ENCODE results near the gene MAP1S.

MAP1S gene

DNA sequence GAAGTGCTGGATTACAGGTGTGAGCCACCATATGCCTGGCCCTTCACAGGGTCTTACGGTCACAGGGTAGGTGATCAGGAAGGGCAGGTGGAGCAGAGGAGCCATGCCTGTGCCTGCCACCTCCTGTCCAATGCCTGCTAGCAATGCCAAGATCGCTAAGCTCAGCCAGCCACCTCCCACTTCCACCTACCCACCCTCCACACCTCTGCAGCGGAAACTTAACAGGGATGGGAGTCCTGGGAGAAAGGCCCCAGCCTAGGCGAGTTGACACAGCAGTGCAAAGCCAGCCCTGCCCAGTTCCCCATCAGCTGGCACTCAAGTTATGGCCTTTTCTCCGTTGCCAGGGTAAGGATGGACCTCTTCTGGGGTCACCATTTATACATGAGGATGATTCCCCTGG is 16.1 kb downstream of the MAP1S start:
- no peak for DNase-seq (ENCODE audit: low read depth in 2 of 2)

DNA sequence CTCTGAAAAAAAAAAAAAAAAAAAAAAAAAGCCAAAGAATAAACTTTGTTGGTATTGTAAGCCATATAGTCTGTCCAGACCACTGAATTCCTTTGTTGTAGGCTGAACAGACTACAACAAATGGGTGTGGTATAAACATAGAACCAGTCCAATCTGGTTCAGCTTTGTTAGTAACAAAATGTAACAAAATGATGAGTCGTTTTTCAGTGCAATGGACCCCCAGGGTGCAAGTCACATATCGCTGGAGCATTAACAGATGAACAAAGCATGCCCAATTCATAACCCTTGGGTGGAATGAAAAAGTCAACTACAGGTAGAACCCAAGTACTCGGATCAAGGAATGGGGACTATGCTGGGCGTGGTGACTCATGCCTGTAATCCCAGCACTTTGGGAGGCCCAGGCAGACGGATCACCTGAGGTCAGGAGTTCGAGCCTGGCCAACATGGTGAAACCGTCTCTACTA is 18.4 kb downstream of the MAP1S start:
- DNase-seq (ENCODE audit: low read depth in 2 of 2) = no peak

DNA sequence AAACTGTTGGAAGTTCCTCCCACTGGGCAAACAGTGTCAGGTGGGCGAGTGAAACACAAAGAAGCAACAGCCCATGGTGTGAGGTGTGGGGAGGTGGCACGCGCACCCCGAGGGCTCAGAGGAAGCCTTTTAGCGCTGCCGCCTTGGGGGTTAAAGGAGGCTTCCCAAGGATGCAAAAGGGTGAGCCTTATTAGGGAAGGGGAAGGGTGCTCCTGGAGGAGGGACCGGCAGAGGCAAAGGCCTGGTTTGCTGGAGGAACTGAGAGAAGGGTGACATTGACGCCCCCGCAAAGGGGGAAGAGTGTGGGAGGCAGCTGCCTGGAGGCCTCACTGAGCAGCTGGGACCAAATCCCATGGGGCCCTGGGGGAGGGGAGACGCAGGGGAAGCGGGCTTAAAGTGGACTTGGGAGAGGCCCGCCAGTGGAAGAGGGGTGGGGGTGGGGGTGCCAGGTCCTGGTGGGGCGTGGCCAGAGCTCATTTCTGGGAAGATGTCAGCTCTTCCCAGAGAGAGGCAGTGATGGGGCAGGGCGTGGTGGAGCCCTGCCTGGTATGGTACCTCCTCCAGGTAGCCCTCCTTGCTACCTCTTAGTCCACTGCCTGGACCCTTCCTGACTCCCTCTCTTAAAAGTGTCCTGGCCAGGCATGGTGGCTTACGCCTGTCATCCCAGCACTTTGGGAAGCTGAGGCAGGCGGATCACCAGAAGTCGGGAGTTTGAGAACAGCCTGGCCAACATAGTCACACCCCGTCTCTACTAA is 20.0 kb downstream of the MAP1S start:
- no peak for DNase-seq (ENCODE audit: low read depth in 2 of 2)

DNA sequence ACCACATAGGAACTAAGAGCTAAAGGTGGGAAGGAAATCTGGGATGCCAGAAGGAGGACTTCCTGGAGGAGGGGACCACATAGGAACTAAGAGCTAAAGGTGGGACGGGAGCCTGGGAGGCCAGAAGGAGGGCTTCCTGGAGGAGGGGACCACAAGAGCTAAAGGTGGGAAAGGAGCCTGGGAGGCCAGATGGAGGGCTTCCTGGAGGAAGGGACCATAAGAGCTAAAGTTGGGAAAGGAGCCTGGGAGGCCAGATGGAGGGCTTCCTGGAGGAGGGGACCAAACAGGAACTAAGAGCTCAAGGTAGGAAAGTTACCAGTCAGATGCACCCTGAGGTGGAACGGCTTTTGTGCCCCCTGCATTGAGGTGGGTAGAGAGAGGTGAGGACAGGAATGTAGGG is 22.2 kb downstream of the MAP1S start:
- DNase-seq (ENCODE audit: low read depth in 2 of 2) = no peak

DNA sequence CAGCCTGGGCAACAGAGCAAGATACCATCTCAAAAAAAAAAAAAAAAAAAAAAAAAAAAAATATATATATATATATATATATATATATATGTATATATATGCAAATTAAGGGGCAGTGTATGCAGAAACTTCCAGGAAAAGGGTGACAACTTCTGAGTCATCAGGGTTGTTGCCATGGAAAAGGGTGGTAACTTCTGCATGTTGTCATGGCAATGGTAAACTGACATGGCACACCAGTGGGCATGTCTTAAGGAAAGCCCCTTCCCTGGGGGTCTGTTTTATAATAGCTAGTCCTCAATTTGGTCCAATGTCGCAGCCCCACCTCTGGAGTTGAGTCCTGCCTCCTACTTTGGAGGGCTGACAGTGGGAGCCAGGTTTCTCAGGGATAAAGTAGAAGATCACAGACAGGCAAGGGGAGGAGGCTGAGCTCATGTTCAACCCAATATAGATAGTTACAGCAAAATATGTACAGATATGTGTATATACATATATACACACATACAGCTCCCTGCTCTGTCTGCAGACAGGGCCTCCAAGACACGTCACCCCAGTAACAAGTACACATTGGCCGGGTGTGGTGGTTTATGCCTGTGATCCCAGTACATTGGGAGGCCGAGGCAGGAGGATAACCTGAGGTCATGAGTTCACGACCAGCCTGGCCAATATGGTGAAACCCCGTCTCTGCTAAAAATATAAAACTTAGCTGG is 24.7 kb downstream of the MAP1S start:
- DNase-seq (ENCODE audit: low read depth in 2 of 2) = no peak

DNA sequence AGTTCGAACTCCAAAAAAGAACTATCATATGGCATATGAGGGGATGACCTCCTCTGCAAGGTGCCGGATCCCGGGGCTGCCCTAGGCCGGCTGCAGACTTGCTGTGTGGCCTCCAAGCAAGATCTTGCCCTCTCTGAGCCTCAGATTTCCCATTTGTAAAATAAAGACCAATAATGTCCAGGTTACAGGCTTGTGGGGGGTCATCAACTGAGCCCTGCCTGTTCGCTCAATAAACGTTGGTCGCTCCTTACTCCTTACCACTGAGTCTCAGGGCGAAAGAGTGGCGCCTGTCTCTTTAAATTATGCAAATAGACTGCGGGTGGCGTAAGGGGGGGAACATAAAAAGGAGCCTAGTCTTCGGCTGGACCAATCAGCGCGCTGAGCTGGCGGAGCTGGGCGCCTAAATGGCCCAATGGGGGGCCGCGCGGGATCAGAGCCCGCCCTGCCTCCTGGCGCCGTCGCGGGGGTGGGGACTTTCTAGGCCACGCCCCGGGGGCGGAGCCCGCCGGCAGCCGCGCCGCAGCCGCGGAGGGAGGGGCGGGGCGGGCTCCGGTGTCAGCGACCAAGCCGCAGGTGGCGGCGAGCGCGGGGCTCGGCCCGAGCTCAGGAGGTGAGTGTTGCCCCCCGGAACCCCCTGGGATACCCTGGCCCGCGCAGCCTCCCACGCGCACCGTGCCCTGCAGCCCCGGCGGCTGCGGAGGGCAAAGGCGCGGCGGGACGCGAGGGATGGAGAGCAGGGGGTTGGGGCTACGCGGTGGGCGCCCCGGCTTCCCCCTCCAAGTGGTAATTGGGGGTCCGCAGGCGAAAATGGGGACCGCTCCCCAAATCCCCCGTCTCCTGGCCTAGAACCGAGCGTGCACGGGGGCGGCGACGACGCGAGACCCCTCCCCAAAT is 28.2 kb downstream of the MAP1S start:
- DNase-seq (ENCODE audit: low read depth in 2 of 2) = peak; percentile 86 to 89

DNA sequence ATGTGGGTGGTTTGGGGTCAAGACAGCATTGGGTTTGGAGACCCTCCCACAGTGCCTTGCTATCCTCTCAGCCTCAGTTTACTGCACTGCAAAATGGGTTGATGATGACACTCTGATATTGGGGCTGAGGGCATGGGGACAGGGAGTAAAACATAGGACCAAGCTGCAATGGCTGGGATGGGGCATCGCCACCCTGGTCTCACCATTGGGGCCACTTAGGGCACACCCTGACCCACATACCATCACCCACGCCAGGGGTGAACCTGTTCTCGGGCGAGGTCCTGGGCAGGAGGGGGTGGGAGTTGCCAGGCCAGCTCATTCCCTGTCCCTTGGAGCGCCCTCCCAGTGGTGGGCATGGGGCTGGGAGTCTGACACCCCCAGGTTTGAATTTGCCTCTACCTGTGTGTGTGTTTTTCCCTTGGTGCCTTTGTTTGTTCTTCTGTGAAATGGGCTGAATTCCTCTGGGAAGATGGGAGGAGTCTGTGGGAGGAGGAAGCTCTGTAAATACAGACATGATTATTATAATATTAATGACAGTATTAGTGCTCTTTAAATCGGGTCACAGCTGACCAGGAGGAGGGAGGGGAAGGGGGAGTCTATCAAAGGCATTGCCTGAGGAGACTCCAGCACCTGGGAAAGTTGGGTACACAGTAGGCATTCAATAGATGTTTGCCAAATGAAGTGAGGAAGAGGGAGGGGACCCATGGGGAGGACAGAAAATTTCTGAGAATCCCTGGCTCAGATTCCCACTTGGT is 29.8 kb downstream of the MAP1S start:
- no peak for DNase-seq (ENCODE audit: low read depth in 2 of 2)

DNA sequence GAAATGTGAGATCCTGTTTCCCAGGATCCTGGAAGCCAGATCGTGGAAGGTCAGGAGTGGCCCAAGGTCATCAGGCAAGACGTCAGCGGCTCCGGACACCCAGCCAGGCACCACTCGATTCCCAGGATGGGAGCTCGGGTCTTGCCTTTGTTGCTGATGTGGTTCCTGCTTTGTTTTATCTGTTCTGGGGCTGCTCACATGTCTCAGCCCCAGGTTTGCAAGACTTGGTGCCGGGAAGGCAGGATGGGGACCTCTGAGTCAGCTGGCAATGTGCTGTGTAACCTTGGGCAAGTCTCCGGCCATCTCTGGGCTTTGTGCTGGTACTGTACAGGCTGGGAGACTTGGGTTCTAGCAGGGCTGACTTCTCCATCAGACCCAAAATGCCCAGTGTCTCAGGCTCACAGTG is 30.6 kb downstream of the MAP1S start:
- DNase-seq (ENCODE audit: low read depth in 2 of 2) = no peak

DNA sequence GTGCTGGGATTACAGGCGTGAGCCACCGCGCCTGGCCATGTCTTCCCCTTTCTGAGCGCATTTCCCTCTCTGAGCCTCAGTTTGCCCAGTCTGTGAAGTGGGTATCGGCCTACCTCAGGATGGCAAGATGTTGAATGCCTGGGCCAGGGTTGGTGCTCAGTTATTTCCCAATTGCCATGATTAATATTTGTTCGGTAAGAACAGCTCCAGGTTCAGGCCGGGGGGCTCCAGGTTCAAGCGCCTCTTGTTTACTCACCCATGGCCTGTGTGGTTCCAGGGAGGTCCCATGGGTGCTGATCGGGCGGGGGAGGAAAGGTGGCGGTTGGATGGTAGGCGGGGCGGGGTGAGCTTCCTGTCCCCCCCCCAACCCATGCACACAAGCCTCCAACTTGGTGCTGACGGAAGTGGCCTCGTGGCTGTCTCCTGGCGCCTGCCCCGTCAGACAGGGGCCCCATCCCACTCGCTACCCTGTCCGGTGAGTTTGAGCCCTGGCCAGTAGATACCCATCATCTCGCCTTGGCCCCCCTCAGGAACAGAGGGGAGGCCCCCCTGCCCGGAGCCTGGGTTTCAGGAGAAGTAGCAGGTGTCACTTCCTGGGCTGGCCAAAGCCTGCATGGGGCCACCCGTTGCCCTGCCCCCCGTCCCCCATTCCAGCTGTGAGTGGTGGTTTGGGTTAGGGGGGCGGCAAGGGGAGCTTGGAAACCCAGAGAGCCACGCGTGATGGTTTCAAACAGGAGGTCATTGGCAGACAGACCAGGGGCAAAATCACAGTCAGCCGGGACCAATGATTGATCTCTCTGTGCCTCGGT is 32.0 kb downstream of the MAP1S start, which contains the start of gene FCHO1:
Gene FCHO1 (plus strand): TSS at position 375 of the 809 bp plus-strand sequence. CDS start 3,688 bp downstream, outside the sequence.
- peak; percentile 76 to 77 for DNase-seq (ENCODE audit: low read depth in 2 of 2)

DNA sequence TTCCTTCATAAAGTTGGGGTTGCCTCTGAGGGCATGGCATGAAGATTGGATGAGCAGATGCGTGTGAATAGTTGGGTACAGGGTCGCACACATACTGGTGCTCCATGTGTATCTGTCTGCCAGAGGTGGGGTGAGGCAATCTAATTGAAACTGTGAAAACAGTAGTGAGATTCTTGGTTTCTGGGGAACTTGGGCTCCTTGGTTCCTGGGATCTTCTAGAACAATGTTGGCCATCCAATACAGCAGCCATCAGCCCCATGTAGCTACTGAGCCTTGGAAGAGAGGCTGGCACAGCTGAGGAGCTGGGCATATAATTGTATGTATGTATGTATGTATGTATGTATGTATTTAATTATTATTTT is 32.6 kb downstream of the MAP1S start:
- DNase-seq (ENCODE audit: low read depth in 2 of 2) = no peak

DNA sequence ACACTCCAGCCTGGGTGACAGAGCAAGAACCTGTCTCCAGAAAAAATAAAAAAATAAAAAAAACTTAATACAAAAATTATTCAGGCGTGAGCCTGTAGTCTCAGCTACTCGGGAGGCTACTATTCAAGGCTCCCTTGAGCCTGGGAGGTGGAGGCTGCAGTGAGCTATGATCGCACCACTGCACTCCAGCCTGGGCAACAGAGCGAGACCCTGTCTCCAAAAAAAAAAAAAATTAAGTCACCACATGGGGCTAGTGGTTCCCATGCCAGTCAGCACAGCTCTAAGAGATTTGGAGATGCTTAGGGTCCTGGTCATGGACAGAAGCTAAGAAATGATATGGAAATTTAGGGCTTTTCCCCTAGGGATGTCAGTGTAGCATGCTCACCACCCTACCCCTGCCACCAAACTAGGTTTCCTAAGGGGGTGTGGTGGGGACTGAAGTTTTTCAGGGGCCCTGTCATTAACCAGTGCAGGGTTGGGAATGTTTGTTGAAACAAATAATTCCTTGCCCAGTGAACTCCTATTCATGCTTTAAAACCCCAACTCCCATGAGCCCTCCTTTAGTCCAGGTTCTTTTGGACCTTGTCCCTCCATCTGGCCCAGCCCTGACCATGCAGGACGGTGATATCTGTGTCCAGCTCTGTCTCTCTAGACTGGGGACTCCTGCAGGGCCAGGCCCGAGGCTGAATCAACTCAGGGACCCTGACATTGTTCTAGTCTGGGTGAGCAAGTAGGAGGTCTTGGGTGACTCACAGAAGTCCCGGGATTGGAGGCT is 33.8 kb downstream of the MAP1S start:
- no peak for DNase-seq (ENCODE audit: low read depth in 2 of 2)

DNA sequence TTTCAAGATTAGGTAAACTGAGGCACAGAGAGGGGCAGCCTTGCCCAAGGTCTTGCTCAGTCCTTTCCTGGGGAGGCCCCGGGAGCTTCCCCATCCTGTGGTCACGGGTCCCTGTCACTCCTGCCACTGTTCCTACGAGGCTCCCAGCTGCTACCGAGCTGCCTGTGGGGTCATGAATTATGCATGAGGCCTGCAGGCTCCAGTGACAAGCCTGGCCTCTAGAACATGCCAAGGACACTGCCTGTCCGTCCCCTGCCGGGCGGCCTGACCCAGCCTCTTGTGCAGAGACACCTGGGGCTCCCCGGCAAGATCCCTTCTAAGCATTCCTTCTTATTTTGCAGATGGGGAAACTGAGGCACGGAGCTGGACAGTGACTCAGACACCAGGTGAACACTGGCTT is 34.7 kb downstream of the MAP1S start:
- no peak for DNase-seq (ENCODE audit: low read depth in 2 of 2)

DNA sequence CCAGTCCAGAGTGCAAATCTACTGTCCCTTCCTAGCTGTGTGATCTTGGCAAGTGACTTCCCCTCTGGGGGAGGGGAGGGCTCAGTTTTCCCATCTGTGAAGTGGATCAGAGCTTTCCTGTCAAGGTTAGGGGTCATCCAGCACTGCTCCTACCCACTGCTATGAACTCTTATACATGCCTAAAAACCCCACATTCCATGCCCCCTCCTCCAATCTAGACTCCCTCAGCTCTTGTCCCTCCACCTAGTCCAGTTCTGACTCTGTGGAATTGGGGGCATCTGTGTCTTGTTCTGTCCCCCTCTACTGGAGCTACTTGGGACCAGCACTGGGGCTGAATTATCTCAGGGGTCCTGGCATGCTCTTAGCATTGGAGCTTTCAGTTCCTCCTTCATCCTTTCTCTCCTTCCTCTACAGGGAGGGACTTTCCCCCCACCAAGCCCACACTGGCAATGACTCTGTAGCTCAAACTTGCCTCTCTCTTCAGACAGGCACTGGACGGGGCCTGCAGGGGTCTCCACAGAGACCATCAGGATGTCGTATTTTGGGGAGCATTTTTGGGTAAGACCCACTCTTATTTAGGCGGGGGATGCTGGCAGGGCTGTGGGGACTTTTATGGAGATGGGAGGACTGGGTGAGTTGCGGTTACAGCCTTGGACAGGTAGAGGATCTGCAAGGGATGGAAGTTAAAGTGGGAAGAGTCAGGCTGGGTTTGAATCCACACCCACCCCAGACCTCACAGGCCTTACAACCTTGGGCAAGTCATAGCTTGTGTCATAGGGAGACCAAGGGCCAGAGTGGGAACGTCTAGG is 35.6 kb downstream of the MAP1S start:
- no peak for DNase-seq (ENCODE audit: low read depth in 2 of 2)

DNA sequence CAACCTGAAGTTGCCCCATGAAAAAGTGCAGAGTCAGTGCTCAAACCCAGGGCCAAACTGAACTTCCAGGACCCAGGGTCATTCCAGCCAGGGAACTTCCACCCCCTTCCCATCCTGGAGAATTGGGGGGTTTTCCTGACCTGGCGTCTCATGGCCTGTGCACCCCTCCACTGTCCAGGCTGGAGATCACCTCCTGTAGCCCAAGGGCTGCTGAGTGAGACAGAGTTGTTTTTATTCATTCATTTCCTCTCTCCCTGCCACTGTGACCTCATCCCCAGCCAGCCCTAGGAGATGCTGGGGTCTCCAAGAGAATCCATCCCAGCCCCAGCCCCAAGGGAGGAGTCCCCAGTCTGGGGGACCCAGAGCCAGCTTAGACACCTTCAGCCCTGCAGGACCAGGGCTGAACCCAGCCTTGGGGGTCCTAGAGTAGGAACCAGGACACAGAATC is 36.2 kb downstream of the MAP1S start:
- DNase-seq (ENCODE audit: low read depth in 2 of 2) = no peak

DNA sequence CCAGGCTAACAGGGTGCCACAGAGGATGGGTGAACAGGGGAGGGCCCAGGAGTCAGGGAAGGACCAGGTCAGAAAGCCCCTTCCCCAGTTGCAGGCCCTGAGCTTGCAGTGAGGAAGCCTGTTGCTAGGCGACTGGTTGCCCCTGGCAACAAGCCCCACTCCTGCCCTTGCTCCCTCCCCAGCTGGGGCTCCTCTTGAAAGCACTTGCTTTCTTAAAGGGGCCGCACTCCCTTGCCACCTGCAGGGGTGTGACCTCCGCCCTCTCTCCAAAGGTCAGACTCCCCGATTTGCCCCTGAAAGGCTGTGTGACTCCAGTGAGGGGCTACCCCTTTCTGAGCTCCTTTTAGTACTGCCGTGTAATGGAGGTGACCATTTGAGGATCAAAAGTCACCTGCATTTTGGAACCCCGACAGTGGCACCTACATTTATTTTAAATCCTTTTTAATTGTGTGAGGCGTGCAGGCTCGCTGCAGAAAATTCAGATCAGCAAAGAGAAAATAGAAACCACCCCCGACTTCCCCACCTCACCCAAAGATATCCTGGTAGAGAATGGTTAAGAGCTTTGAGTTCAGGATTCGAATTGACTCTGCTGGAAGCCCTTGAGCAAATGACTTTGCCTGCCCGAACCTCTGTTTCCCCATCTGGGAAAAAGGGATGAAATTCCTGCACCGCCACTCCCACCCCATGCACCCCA is 36.8 kb downstream of the MAP1S start:
- no peak for DNase-seq (ENCODE audit: low read depth in 2 of 2)

DNA sequence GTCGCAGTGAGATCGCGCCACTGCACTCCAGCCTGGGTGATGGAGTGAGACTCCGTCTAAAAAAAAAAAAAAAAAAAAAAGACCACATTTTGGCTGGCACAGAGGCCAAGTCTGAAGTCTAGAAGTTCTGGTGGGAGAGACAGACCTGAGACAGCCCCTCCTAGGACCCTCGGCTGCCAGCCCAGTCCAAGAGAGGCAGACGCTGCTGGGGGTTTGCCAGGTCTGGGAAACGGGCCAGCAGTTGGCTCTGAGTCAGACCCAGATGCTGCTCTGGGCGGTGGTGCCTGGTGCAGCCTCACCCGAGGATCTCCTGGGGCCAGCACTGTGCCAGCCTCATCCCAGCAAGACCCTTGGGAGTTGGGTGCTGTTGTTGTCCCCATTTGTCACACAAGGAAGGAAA is 37.8 kb downstream of the MAP1S start:
- DNase-seq (ENCODE audit: low read depth in 2 of 2) = no peak

DNA sequence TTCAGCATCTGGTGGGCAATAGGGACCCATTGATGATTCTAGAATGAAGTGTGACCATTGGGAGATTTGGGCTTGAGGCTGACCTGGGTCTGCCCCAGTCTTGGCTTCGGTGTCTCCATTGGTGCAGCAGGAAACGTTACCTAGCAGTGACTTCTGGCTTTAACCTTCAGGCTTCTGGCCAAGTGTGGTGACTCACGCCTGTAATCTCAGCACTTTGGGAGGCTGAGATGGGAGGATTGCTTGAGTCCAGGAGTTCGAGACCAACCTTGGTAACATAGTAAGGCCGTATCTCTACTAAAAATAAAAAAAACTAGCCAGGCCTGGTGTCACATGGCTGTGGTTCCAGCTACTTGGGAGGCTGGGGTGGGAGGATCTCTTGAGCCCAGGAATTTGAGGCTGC is 39.2 kb downstream of the MAP1S start:
- no peak for DNase-seq (ENCODE audit: low read depth in 2 of 2)

DNA sequence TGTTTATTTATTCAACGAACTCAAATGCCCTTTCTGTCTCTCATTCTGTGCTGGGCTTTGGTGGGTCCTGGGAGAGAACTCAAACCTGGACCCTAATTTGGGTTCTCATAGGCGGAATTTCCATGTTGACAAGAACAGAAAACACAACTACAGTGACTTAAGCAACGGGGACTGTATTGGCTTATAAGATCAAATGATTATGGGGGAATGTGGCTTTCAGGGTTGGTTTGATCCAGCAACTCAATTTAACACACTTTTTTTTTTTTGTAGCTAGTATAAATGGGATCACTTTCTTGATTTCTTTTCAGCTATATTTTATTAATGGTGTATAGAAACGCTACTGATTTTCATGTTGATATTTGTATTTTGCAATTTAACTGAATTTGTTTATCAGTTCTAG is 41.9 kb downstream of the MAP1S start:
- DNase-seq (ENCODE audit: low read depth in 2 of 2) = no peak

All from stimulated activated CD8-positive, alpha-beta memory T cell treated with anti-CD3 and anti-CD28 coated beads, Interleukin-2, amount 100 ng/mL, for 1 hour (primary cell).